ENCODE results near the gene PCSK1.

DNA sequence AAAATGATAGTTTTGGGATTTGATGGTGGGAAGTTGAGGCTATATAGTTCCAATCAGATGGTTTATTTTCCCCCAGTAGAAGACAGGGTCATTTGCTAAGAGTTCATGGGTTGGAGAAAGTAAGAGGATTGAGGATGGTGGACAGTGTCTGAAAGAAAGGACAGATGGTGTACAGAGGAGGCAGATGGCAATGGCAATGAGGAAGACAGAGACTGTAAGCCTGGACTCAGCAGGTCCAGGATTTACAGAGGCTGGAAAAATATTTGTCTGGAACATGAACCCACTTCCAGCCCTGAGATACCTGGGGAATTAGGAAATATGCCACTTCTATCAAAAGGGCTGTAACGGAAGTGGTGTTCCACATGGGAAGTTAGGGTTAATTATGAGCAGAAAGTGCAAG, 84.5 kb downstream of the PCSK1 start:
- TF ChIP-seq EZH2 (IDR thresholded peaks at IDR 0.05; ENCODE audit: insufficient read depth, poor library complexity, severe bottlenecking) (no peak), EZH2phosphoT487 (IDR thresholded peaks at IDR 0.05; ENCODE audit: insufficient read depth, low read depth) (no peak)

Data from GM23248 (cell line).